ENCODE measurements around the gene LBH.

GRCh38 chr2:30255466-30256408, 24.4 kb downstream of the LBH start:
- no peak for TF ChIP-seq POLR2A (IDR thresholded peaks at IDR 0.05)
- TF ChIP-seq CTCF (IDR thresholded peaks at IDR 0.05) = no peak
